ENCODE results near the gene PLCB4.

DNA sequence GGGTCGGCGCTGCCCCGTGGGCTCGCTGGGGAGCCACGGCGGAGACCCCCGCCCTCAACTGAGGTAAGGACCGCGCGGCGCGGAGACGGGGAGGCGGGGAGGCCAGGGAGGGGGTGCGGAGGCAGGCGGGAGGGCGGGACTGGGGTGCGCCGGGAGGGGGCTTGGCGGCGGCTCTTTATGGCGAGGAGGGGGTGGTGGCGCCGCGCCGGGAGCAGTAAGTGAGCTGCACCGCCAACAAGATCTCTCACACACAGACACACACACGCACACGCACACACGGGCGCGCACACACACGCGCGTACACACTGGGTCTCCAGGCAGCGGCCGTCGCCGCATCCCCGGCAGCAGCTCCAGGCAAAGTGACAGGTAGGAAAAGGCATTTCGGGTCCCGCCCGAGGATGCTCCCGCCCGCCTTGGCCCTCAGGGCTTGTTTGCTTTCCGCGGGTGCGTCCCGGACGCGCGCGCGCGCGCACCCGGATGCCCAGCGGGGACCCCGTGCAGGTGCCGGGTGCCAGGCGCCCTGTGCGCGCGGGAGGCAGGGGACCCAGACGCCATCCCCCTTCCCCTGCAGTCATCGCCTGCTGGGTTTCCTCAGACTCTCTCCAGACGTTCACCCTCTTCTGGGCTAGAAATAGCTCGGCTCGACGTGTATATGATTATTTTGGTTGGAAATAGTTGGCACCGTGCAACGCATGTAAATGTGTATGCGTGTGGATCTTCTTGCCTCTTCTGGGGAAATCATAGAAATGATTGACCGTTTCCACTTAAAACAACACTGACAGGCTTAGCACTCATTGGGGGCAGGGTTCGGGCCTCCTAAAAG is at the start of gene PLCB4:
- no peak for TF ChIP-seq CTCF (conservative IDR thresholded peaks at IDR 0.05 in 1 of 2, IDR thresholded peaks at IDR 0.05 in 1 of 2; ENCODE audit: extremely low read depth in 1 of 2, insufficient read depth in 1 of 2, low read depth in 1 of 2, low read length in 2 of 2)
- no peak for TF ChIP-seq EZH2 (IDR thresholded peaks at IDR 0.05; ENCODE audit: borderline replicate concordance, low read length)
